NCI-H524 treated with DMSO at 0.1 percent for 48 hours (cell line): ENCODE measurements around the gene ITGA2B.
A peak's percentile ranks its signal among the peaks of the same experiment; 100 is the strongest.
"Not testable (repeated sequence)": the region's sequence is repeated elsewhere in the genome, so short reads cannot be mapped to it uniquely, and the experiment has no call there.

Experiments used
- DNase-seq: peaks from one replicate; lab custom pipeline; 2025; lab: John Stamatoyannopoulos, UW

The ITGA2B gene

GRCh38 chr17:44351961-44352827, 37.3 kb downstream of the ITGA2B start:
- DNase-seq: no peak

- no peak for DNase-seq
Measured at GRCh38 chr17:44351464-44351863, 38.0 kb downstream of the ITGA2B start.

GRCh38 chr17:44350733-44351226, 38.7 kb downstream of the ITGA2B start:
- no peak for DNase-seq

- DNase-seq: no peak
Measured at GRCh38 chr17:44349553-44350070, 39.8 kb downstream of the ITGA2B start.

GRCh38 chr17:44348988-44349364, 40.5 kb downstream of the ITGA2B start:
- no peak for DNase-seq

GRCh38 chr17:44348234-44348987, 41.0 kb downstream of the ITGA2B start:
- DNase-seq: no peak

- not testable (repeated sequence) for DNase-seq
Measured at GRCh38 chr17:44347206-44348055, 42.0 kb downstream of the ITGA2B start.

- DNase-seq: no peak
Measured at GRCh38 chr17:44346064-44346844, 43.2 kb downstream of the ITGA2B start.

GRCh38 chr17:44345454-44346026, 43.9 kb downstream of the ITGA2B start:
- peak; percentile 42 for DNase-seq

GRCh38 chr17:44344939-44345453, 44.5 kb downstream of the ITGA2B start, which contains the start of gene GRN:
Gene GRN (plus strand): TSS chr17:44345302. CDS start chr17:44349165, 3,863 bp downstream.
- DNase-seq: peak; percentile 98

- DNase-seq: no peak
Measured at GRCh38 chr17:44343510-44344209, 45.8 kb downstream of the ITGA2B start.

GRCh38 chr17:44340553-44340952, 48.9 kb downstream of the ITGA2B start:
- DNase-seq: not testable (repeated sequence)

GRCh38 chr17:44338702-44339101, 50.7 kb downstream of the ITGA2B start:
- no peak for DNase-seq

- no peak for DNase-seq
Measured at GRCh38 chr17:44335968-44336367, 53.5 kb downstream of the ITGA2B start.

- DNase-seq: no peak
Measured at GRCh38 chr17:44335564-44335963, 53.9 kb downstream of the ITGA2B start.

GRCh38 chr17:44334727-44335126, 54.7 kb downstream of the ITGA2B start:
- no peak for DNase-seq

- no peak for DNase-seq
Measured at GRCh38 chr17:44334315-44334714, 55.1 kb downstream of the ITGA2B start.

- DNase-seq: no peak
Measured at GRCh38 chr17:44333371-44333770, 56.1 kb downstream of the ITGA2B start.

GRCh38 chr17:44331249-44331760, 58.1 kb downstream of the ITGA2B start:
- DNase-seq: peak; percentile 67
